GM12878 (cell line): ENCODE measurements around the gene GSG1L. TPM values are rescaled to one million over a fixed set of nuclear protein-coding genes. Genes with fewer than 3 reads are reported as not detected.

ENCODE experiments used
- ATAC-seq: fragments of 200-7000 bp; cut with Tn5 transposase; 3 replicates; pipeline ENCODE4 v1.9.1; 2020; ENCODE audit warnings: mild to moderate bottlenecking, moderate library complexity
- BruUV-seq: library from RNA; stranded (reverse); fragments of 400-500 nt; replicated peaks from 2 replicates; lab custom pipeline; 2021; lab: Mats Ljungman, UMichigan
- CTCF ChIA-PET: fragments of 300-600 bp; sonication (Branson Sonifier 250); formaldehyde crosslinking; extraction: SDS; loops from one replicate; lab custom pipeline; 2021; ENCODE audit warnings: inconsistent platforms; lab: Yijun Ruan, JAX
- POLR2A ChIA-PET: fragments of 350-600 bp; formaldehyde crosslinking; extraction: SDS; loops from one replicate; lab custom pipeline; 2021; ENCODE audit warnings: inconsistent platforms; lab: Charles Lee
- RAD21 ChIA-PET: fragments of 300-600 bp; sonication (Branson Sonifier 250); formaldehyde crosslinking; loops from one replicate; lab custom pipeline; 2023; ENCODE audit warnings: antibody characterized with exemption; ENCODE audit not compliant: unreplicated experiment; lab: Charles Lee
- SMC1A ChIA-PET: fragments of 300-600 bp; sonication (Branson Sonifier 250); formaldehyde crosslinking; loops from one replicate; lab custom pipeline; 2023; ENCODE audit not compliant: unreplicated experiment, uncharacterized antibody; lab: Charles Lee
- DNase-seq: peaks from one replicate; pipeline ENCODE4 v3.0.0-alpha.2; 2011; ENCODE audit warnings: low read depth, low spot score
- FAIRE-seq: peaks from 3 replicates; lab custom pipeline; 2011; peaks lifted over from hg19 to GRCh38; lab: Jason Lieb, UNC
- H2AFZ ChIP-seq: 2 replicates; pipeline ENCODE4 v1.6.0; 2011; ENCODE audit warnings: low read depth, low read length, control low read depth; ENCODE audit not compliant: control insufficient read depth
- H3K27ac ChIP-seq: 2 replicates; pipeline ENCODE4 v1.5.1; 2011; ENCODE audit warnings: control low read depth; ENCODE audit not compliant: control insufficient read depth, insufficient read depth
- H3K27me3 ChIP-seq, 2 experiments: replicated peaks in 1 of 2; 2 replicates each; pipeline versions ENCODE4 v1.6.0 to v1.6.1; 2011; ENCODE audit warnings: low read length in 1 of 2; ENCODE audit not compliant: control insufficient read depth in 2 of 2, insufficient read depth in 2 of 2
- H3K36me3 ChIP-seq, 2 experiments: 2 replicates each; pipeline ENCODE4 v1.5.1; 2011; ENCODE audit warnings: low read length in 1 of 2; ENCODE audit not compliant: control insufficient read depth in 2 of 2, insufficient read depth in 2 of 2
- H3K4me1 ChIP-seq: 2 replicates; pipeline ENCODE4 v1.6.1; 2011; ENCODE audit warnings: mild to moderate bottlenecking, low read length, moderate library complexity, mixed read lengths; ENCODE audit not compliant: control insufficient read depth, insufficient read depth
- H3K4me2 ChIP-seq: 2 replicates; pipeline ENCODE4 v1.6.0; 2011; ENCODE audit warnings: control low read depth; ENCODE audit not compliant: control insufficient read depth, insufficient read depth
- H3K4me3 ChIP-seq: fragments of 200-600 bp; sonication (generic); 2 replicates; pipeline ENCODE4 v1.5.1; 2016
- H3K79me2 ChIP-seq: 2 replicates; pipeline ENCODE4 v1.6.0; 2011; ENCODE audit warnings: low read length; ENCODE audit not compliant: control insufficient read depth, insufficient read depth
- H3K9ac ChIP-seq: 2 replicates; pipeline ENCODE4 v1.8.0; 2011; ENCODE audit warnings: low read length, control low read depth, mixed read lengths; ENCODE audit not compliant: control insufficient read depth, insufficient read depth
- H3K9me3 ChIP-seq: replicated peaks from 3 replicates; pipeline ENCODE4 v1.5.1; 2011; ENCODE audit warnings: mild to moderate bottlenecking, low read length; ENCODE audit not compliant: control insufficient read depth, insufficient read depth
- H4K20me1 ChIP-seq: 2 replicates; pipeline ENCODE4 v1.6.0; 2011; ENCODE audit not compliant: control insufficient read depth, insufficient read depth
- ATF3 ChIP-seq: IDR thresholded peaks from 2 replicates; pipeline ENCODE4 v1.6.1; 2011; ENCODE audit warnings: low read depth, mild to moderate bottlenecking, low read length, moderate library complexity, borderline replicate concordance; ENCODE audit errors: extremely low read depth
- BHLHE40 ChIP-seq, 2 experiments: fragments of 450-650 bp in 1 of 2; IDR thresholded peaks; 2 replicates each; pipeline ENCODE4 v1.6.1; 2011 to 2017; ENCODE audit warnings: low read depth in 2 of 2, borderline replicate concordance in 1 of 2, improper control_type of control experiment in 1 of 2, low read length in 1 of 2, mild to moderate bottlenecking in 1 of 2
- E2F4 ChIP-seq: IDR thresholded peaks from 2 replicates; pipeline ENCODE4 v1.6.1; 2012; ENCODE audit warnings: low read depth, low read length, improper control_type of control experiment
- KLF5 ChIP-seq: fragments of 450-650 bp; IDR thresholded peaks from 2 replicates; pipeline ENCODE4 v1.6.1; 2014; ENCODE audit warnings: mild to moderate bottlenecking; ENCODE audit not compliant: partially characterized antibody
- SRF ChIP-seq, 2 experiments: IDR thresholded peaks; 2 replicates each; pipeline ENCODE4 v1.6.1; 2011; ENCODE audit warnings: low read depth in 2 of 2, low read length in 2 of 2, mild to moderate bottlenecking in 1 of 2, moderate library complexity in 1 of 2
- ZBTB33 ChIP-seq: fragments of 450-650 bp; IDR thresholded peaks from 2 replicates; pipeline ENCODE4 v1.6.1; 2017; ENCODE audit warnings: mild to moderate bottlenecking
- ZBTB40 ChIP-seq: fragments of 450-650 bp; IDR thresholded peaks from 2 replicates; pipeline ENCODE4 v1.6.1; 2016; ENCODE audit warnings: mild to moderate bottlenecking, moderate library complexity, borderline replicate concordance
- ZNF687 ChIP-seq: fragments of 450-650 bp; IDR thresholded peaks from 2 replicates; pipeline ENCODE4 v1.6.1; 2017; ENCODE audit warnings: mild to moderate bottlenecking, moderate library complexity
- WGBS: methylation state at CpG from one replicate; pipeline ENCODE4 v1.1.6; 2016; ENCODE audit warnings: low lambda C conversion rate; ENCODE audit not compliant: insufficient replicate concordance, insufficient coverage; ENCODE audit errors: missing lambda C conversion rate; 5-methylcytosine and 5-hydroxymethylcytosine counted together
- in situ Hi-C: fragments of 300-500 bp; cut with MboI; formaldehyde crosslinking; loops from 9 replicates; pipeline ENCODE4 v1.14.3; 2018; ENCODE audit warnings: mixed read lengths
- intact Hi-C: fragments of 100-400 bp; cut with micrococcal nuclease; formaldehyde crosslinking; loops from one replicate; pipeline ENCODE4 v1.14.2; 2022; ENCODE audit not compliant: unreplicated experiment
- polyA plus RNA-seq, 11 experiments: library from polyadenylated mRNA; depleted of rRNA in 4 of 11; unstranded in 6 of 11; stranded (reverse) in 5 of 11; fragments of >200 nt; fragmentation: Nextera tagmentation in 4 of 11; fragmentation: Illumina TruSeq in 1 of 11; extraction: Ambion mirVana in 4 of 11; extraction: Trizol in 1 of 11; gene quantifications; 1 replicate in 1 of 11; 2 replicates in 10 of 11; pipeline versions ENCODE4 v1.2.1 to v1.2.3, GENCODE V29; 2011 to 2016; ENCODE audit warnings: inconsistent platforms in 2 of 11, missing spikeins in 2 of 11, low read depth in 1 of 11
- total RNA-seq, 4 experiments: library from RNA; depleted of rRNA in 3 of 4; stranded (reverse); fragments of >200 nt in 3 of 4; fragmentation: Illumina TruSeq in 1 of 4; extraction: Trizol in 1 of 4; gene quantifications; 2 replicates each; pipeline versions ENCODE4 v1.2.1 to v1.2.3, GENCODE V29; 2013 to 2021

Gene GSG1L
- total and polyA plus RNA-seq, 10 of the 15 experiments (the other 5 are each of a cell fraction or from before 2014, with no cell fraction given), result not detected

GRCh38 chr16:27793249-27793622 is 270.3 kb downstream of the GSG1L start (continued):
- TF ChIP-seq KLF5, result no peak

- ChIA-PET SMC1A (interaction anchor here (1.0 kb wide), 1 partner anchor 23 kb away, joined by 3 read pairs; no protein-coding TSS in a partner anchor), POLR2A (no interaction called here), CTCF (no interaction called here), RAD21 (no interaction called here)
- FAIRE-seq (no peak), DNase-seq (no peak), ATAC-seq (no peak)
- Histone ChIP-seq H3K36me3 (no peaks in the 10 kb centered on the region), H3K4me1 (no peaks in the 10 kb centered on the region), H4K20me1 (no peaks in the 10 kb centered on the region), H3K4me2 (no peak overlapping the region), H3K9ac (no peak overlapping the region), H3K27ac (no peak overlapping the region), H3K4me3 (no peak overlapping the region), H3K9me3 (no peaks in the 10 kb centered on the region), H3K79me2 (no peaks in the 10 kb centered on the region), H3K27me3 (no peaks in the 10 kb centered on the region), H2AFZ (no peak overlapping the region)
- in situ Hi-C loops, result no loop called here
- BruUV-seq, result no TSS peak
- intact Hi-C loops, result no loop called here
- WGBS, result under 1% methylated on average over 7 of the region's 7 CpGs
- TF ChIP-seq SRF (IDR thresholded peaks at IDR 0.05; ENCODE audit: low read depth in 2 of 2, low read length in 2 of 2) (no peak), ZBTB33 (no peak), E2F4 (no peak), ATF3 (no peak), ZNF687 (no peak), BHLHE40 (IDR thresholded peaks at IDR 0.05; ENCODE audit: borderline replicate concordance in 1 of 2, low read depth in 2 of 2, low read length in 1 of 2) (no peak), ZBTB40 (no peak)
Observed at GRCh38 chr16:27792486-27793248, 270.8 kb downstream of the GSG1L start.
